OCI-LY3 (cell line): ENCODE measurements around the gene PARD3.

ENCODE experiments used
- EZH2phosphoT487 ChIP-seq: fragments of 200-600 bp; shearing (Covaris generic); IDR thresholded peaks from 2 replicates; pipeline ENCODE4 v1.6.1; 2018; ENCODE audit warnings: antibody characterized with exemption, mixed run types, low read depth
- TF ChIP-seq, protein P1 (sequence below): fragments of 200-600, 300-600 bp; sonication (generic); IDR thresholded peaks from 2 replicates; pipeline ENCODE4 v1.5.1; 2014; ENCODE audit warnings: antibody characterized with exemption, low read length, low read depth

DNA sequence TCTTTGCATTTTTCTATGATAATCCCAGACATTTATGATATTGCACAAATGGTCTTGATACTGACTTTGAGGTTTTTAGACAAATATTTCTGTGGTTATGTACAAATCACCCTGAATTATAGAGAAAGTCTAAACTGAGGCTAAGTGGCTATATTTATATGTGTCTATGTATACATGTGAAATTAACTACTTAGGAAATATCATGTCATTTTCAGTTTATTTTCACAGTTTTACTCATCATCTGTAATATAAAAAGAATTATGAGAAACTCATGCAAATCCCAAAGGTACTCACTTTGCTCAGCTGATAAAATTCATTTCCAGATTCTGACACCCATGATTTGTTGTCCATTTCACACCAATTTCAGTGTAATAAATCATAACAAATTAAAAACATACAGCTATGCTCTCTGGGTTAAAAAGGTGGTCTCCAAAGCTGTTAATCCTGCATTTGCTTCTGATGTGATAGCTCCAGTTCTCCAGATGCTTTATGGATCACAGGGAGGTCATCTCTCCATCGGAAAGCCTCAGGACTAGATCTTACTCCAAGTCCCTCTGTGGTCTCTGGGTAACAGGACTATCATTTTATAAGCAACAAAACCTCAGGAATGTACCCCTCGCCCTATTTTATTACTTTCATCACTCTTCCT is 673.9 kb downstream of the PARD3 start:
- TF ChIP-seq, protein P1, sequence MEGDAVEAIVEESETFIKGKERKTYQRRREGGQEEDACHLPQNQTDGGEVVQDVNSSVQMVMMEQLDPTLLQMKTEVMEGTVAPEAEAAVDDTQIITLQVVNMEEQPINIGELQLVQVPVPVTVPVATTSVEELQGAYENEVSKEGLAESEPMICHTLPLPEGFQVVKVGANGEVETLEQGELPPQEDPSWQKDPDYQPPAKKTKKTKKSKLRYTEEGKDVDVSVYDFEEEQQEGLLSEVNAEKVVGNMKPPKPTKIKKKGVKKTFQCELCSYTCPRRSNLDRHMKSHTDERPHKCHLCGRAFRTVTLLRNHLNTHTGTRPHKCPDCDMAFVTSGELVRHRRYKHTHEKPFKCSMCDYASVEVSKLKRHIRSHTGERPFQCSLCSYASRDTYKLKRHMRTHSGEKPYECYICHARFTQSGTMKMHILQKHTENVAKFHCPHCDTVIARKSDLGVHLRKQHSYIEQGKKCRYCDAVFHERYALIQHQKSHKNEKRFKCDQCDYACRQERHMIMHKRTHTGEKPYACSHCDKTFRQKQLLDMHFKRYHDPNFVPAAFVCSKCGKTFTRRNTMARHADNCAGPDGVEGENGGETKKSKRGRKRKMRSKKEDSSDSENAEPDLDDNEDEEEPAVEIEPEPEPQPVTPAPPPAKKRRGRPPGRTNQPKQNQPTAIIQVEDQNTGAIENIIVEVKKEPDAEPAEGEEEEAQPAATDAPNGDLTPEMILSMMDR: no peak
- no peak for TF ChIP-seq EZH2phosphoT487
